GM12873 (cell line): ENCODE measurements around the gene ZFAND3.

Experiments used
- TF ChIP-seq, protein P1 (sequence below): IDR thresholded peaks from 2 replicates; pipeline ENCODE4 v1.5.1; 2012; ENCODE audit warnings: low read depth, mild to moderate bottlenecking, moderate library complexity, low read length, control low read depth; ENCODE audit not compliant: insufficient read depth; ENCODE audit errors: missing control alignments

The ZFAND3 gene

DNA sequence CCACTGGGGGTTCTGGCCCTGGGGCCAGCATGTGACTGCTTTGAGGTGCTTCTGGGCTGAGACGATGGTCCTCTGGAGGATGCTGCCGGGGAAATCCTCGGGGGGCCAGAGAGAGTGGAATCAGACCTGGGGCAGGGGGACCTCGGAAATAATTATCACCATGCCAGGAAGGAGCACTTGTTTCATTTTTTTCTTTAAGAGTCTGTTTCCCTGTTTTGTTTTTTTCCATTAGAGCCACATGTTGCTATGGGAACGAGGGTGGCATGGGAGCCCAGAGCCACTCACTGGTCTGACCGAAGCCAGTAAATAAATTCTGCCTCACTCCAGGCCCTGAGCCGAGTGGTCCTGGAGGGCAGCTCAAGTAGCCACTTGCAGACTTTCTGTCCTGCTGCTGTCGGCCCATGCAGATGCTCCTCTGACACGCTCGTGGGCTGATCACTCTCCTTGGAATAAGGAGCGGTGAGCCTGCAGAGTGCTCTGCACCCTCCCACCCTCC is 365.1 kb downstream of the ZFAND3 start:
- TF ChIP-seq, protein P1, sequence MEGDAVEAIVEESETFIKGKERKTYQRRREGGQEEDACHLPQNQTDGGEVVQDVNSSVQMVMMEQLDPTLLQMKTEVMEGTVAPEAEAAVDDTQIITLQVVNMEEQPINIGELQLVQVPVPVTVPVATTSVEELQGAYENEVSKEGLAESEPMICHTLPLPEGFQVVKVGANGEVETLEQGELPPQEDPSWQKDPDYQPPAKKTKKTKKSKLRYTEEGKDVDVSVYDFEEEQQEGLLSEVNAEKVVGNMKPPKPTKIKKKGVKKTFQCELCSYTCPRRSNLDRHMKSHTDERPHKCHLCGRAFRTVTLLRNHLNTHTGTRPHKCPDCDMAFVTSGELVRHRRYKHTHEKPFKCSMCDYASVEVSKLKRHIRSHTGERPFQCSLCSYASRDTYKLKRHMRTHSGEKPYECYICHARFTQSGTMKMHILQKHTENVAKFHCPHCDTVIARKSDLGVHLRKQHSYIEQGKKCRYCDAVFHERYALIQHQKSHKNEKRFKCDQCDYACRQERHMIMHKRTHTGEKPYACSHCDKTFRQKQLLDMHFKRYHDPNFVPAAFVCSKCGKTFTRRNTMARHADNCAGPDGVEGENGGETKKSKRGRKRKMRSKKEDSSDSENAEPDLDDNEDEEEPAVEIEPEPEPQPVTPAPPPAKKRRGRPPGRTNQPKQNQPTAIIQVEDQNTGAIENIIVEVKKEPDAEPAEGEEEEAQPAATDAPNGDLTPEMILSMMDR, result no peak

DNA sequence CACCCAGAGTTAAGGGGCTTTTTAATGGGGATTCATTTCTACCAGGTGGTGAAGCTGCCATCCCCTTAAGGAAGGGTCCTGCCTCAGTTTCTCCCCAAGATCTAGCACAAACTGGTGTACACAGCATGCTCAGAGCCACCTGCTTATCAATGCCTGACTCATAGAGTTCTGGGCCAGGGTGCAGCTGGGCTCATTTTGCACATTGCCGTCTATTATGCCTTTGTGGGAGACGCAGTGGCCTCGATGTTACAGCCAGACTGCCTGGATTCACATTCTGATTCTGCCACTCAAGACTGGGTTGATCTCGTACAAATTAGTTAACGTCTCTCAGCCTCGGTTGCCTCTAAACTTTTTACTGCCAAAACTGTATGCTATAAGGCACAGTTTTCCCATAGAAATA is 365.7 kb downstream of the ZFAND3 start:
- TF ChIP-seq, protein P1, result no peak

DNA sequence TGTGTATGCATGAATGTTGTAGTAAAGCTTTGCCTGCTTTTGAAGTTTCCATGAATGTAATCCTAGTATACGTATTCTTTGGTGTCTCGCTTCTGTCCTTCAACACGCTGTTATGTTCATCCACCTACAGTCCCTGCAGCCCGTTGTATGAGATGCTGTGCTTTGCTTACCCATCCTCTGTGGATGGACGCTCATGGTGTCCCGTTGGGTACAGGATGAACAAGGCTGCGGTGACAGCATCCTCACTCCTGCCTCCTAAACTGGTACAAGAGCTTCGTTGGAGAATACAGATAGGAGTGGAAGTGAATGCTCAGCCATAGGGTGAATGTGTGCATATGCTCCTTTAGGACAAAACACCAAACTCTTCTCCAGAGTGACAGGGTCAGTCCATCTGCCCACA is 366.2 kb downstream of the ZFAND3 start:
- TF ChIP-seq, protein P1, result no peak

DNA sequence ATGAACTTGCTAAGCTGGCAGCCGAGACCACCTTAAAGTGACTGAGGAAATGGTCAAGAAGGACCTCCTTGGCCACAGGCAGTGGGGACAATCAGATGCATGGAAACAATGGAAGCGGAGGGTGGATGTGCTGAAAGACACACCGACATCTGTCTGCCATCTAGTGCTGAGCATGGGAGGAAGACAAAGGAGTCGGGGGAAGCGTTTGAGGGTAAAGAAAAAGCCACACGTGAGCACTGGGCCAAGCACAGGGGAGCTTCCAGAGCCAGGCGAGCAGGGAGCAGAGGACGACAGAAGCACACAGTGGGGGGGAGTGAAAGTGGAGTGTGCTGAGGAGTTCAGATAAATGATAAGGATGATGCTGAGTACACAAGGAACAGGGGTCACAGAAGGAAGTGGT is 367.8 kb downstream of the ZFAND3 start:
- TF ChIP-seq, protein P1, result no peak

DNA sequence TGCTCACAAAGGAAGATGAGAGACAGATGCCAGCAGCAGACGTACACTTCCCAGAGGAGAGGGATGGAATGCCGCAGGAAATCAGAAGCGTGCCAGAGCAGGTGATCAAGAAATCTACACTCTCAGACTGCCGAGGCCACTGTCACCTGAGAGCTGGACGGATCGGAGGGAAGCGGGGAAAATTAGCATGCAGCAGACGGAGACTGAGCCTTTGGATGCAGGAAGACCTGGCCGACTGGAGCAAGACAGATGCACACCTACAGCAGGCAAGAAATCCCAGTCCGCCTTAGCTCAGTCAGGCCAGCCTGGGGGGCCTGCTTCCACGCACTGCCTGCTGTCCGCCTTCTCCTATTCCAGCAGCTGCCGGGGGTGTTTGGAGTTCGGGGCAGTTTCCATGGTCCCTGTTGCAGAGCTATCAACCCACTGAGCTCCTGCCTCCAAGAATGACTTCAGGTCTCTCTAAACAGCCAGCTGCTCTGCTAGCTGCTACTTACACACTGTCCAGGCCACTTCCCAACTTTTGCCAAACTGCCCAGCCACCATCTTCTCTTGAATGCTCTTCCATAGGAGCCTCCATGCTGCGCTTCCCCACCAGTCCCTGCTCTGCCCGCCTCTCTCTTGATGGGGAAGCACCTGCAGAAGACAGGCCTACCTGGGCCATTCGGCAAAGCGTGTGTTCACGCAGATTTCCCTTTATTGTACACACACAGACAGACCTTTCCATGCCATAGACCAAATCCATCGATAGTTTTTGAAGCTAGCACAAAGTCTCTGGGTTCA is 368.5 kb downstream of the ZFAND3 start:
- TF ChIP-seq, protein P1, result no peak

DNA sequence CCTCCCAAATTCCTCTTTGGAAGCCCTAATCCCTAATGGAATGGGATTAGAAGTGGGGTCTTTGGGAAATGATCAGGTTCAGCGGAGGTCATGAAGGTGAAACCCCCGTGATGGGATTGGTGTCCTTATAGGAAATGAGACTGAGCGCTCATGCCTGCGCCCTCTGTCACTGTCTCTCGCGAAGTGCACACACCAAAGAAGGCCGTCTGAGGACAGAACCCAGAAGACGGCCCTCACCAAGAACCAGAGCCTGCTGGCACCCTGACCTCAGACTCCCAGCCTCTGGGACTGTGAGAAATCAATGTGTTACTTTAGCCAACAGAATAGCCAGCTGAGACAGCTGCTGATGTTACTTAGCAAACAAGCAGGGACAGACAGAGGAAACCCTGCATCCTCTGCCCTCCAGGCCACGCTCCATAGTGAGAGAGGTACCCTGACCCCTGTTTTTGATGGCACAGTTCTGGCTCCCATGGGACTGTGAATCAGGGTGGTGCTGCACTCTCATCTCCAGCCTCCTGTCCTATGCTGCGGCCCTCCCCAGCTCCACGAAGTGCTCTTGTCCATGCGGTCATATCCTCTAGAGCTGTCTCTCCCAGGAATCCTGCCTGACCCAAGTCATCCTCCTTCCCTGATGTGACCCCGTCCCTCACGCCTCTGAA is 369.3 kb downstream of the ZFAND3 start:
- TF ChIP-seq, protein P1, result no peak

DNA sequence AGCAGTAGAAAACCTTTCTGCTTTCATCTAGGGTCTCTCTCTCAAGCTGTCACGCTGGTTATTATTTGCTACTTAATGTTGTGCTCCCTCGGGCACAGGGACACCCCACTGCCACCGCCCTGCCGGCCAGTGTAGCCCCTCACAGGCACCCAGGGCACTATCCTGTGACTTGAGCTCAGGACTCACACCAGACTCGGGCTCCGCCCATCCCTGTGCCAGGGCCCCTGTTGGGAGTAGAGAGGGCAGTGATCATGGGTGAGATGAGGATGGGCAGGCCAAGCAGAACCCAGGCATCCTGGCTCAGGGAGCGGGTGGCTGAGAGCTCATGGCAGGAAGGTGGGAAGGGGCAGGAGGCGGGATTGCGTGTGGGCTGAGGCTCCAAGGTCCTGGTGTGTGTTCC is 371.9 kb downstream of the ZFAND3 start:
- TF ChIP-seq, protein P1, result no peak
